HG03175 (cell line): Measurements from ENCODE around the gene SURF4.

Experiments used
- ATAC-seq: cut with Tn5 transposase; IDR thresholded peaks from one replicate; pipeline ENCODE4 v1.9.1; 2021; ENCODE audit warnings: mild to moderate bottlenecking, moderate library complexity; ENCODE audit not compliant: unreplicated experiment

SURF4 gene

DNA sequence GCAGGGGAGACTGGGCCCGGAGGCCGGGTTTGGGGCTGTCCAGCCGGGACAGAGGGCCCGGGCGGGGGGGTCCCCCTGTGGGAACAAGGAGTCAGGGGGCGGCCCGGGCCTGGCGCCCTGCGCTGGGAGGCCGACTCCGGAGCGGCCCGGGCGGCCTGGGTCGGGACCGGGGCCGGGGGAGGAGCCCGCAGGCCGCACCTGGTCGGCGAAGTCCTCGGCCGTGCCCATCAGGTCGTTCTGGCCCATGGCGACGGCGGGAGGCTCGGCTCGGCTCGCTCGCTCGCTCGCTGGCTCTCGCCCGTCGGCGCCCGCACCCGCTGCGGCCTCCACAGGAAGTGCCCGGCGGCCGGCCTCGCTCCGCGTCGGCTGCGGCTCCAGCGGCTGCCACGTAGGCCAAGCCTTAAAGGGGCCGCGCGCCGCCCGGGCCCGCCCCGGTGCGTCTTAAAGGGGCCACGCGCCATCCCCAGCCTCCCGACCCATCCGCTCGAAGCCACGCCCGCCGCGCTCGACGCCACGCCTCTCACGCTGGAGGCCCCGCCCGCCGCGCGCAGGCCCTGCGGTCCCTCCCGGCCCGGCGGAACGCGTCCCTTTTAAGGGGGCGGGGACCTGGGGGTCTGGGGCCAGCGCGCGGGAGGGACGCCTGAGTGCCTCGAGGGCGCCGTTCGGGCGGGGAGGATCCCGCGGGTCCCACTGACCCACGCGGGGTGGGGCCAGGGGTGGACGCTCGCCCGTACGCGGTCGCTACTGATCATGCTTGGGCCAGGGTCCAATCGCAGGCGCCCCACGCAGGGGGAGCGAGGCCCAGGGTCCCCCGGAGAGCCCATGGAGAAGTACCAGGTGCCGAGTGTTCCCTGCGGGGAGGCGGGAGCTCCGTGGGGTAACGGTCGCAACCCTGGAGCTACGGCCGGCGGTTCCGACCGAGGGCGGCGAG is at the start of gene SURF4, which contains the start of gene STKLD1:
SURF4 (minus strand) TSS at position 337 of the 931 bp plus-strand sequence; CDS start at position 246, 91 bp downstream.
STKLD1 (plus strand) TSS at position 643 of the 931 bp plus-strand sequence; CDS start at position 751, 108 bp downstream.
- peak; percentile 89 for ATAC-seq

DNA sequence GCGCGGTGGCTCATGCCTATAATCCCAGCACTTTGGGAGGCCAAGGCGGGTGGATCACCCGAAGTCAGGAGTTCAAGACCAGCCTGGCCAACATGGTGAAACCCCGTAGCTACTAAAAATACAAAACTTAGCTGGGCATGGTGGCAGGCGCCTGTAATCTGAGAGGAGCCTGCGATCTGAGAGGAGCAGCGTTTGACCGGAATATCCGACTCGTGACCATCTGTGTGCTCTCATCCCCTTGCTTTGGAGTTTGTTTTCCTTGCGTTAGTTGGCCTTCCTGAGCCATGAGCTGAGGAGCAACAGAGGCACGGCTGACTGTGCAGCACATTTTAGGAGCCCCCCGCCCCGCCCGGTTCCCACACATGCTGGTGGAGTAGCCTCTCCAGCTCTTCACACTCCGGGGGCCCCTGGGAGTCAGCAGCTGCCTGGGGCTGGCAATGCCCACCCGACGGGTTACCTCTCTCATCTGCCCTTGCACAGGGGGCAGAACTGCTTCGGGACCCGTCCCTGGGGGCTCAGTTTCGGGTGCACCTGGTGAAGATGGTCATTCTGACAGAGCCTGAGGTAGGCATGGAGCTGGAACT is 49.3 kb upstream of the SURF4 start:
- ATAC-seq, result no peak

DNA sequence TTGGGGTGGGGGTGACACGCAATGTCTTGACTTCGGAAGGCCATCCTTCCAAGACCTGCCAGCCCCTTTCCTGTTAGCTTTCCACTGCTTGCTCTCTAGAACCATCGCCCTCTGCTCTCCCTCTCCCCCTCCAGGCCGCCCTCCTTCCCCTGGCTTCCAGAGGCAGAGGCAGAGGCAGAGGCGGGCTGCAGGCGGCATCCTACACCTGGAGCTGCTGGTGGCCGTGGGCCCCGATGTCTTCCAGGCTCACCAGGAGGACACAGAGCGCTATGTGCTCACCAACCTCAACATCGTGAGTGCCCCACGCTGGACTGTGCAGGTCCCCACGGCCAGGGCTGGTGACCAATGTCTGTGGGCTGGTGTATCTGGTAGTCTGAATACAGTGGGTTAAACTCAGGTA is 48.3 kb upstream of the SURF4 start:
- ATAC-seq, result no peak

DNA sequence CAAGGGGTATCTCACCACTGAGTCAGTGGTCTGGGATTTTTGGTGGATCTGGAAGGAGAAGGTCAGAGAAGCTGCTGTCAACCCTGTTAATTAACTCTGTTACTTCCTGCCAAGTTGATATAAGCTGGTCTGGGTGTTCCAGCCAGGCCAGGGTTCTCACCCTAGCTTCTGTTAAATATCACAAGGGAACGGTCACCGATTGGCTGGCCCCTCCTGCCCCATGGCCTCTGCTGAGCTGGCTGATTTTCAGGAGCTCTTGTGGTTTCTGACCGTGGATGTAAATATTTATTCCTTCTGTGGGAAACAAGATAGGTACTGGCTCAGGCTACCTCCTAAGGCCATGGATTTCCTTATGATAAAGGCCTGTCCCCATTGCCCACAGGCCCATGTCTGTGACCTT is 47.4 kb upstream of the SURF4 start:
- ATAC-seq, result no peak

DNA sequence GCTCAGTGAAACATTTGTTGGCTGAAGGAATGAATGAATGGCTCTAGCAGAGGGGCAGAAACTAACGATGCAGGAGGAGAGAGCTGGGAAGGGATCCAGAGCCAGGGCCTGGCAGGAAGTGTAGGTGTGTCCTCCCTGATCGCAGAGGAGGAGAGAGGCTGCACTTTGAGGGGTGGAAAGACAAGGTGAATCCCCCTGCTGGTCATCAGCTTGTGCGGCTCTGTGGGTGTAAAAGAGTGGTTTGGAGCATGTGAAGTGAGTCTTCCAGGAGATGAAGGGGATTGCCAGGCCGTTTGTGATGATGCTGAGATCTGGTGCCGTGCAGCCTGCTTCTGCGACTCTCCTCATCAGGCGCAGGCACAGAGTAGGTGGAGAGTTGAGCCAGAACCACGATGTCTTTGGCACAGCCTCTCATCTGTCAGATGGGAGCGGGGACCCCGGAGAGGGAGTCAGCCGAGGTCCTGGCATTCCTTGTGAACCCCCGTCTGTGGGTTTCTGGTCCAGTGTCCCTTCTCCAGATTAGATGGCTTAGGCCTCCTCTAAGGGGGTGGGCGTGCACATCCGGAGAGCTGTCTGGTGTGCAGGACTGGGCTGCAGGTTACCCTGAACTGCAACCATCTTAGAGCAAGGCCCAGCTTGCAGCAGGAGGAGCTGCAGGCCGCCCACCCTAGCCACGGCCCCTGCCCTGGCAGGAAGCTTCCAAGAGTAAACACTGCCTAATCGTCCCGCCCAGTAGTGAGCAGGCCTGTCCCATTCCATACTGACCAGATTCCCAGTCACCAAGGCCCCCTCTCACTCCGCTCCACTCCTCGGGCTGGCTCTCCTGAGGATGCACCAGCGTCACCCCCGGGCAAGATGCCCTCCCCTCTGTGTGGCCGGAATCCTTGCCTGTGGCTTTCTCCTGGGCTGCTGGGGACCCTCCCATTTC is 46.0 kb upstream of the SURF4 start, which contains the start of gene ADAMTS13:
ADAMTS13 (plus strand) TSS at position 753 of the 928 bp plus-strand sequence; CDS start at position 830, 77 bp downstream.
- ATAC-seq, result no peak

DNA sequence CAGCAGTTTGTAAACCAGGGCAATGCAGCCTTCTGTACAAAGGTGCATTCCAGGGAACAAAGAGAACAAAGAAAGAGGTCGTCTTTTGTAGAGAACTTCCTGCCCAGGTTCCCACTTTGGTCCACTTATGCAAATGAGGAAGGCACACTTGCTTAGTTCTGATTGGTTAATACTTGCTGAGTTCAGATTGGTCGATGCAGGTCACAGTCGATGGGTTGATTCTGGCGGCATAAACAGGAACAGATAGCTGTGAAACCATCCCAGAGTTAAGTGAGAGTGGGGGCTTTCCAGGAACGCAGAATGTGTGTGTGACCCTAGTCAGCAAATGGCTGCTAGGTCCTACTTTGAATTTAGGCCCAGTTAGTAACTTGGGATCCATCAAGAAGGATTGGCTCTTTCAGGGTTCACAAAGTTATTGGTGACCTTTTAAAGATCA is 44.5 kb upstream of the SURF4 start:
- ATAC-seq, result no peak

DNA sequence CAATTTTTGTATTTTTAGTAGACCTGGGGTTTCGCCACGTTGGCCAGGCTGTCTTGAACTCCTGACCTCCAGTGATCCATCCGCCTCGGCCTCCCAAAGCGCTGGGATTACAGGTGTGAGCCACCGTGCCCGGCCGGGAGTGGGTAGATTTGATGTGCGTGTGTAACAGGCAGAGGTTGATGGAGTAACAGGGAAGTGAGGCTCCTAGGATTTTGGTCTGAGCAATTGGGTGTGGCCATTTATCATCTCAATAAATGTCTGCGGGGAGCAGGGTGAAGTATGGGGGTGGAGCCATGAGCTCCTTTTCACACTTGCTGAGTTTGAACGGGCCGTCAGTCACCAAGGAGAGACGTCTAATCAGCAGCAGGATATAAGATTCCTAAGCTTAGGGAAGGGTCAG is 43.1 kb upstream of the SURF4 start:
- ATAC-seq, result no peak

DNA sequence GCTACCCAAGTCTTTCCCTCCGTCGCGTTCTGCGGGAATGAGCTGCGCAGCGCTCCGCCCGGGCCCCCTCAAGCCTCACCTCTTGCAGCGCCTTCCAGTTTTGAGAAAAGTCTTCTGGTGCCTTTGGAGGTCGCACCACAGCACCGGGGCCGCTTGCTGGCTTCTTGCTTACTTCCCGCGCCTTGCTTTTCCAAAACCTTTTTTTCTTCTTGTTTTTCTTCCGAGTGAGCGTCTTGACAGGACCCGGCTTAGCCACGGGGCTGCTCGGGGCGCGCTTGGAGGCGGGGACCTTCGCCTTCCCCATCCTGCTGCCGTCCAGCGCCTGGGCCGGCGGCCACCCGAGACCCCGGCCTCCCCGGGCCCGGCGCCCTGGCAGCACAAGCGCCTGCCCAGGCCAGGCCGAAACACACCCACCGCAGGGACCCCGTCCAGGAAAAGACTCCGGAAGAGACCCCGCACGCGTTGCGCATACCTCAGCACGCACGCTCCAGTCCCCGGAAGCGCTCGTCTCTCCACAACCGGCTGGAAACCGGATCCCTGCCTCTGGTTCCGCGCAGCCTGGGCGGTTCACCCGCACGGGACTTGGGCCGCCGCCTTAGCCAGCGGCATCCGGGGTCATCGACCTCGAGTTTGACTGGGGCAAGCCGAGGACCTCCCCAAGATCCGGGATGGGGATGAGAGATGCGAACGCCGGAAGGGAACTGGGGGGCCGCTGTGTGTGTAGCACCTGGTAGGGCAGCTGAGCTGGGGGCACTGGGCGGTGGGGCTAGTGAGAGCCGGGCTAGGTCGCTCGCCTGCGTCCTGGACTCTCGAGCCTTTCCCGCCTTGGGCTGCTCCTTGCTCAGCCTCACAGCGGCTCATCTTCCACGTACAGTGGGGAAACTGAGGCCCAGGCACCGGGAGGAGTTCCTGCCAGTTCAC is 41.9 kb upstream of the SURF4 start, which contains the start of gene REXO4:
REXO4 (minus strand) TSS at position 470 of the 921 bp plus-strand sequence; CDS start at position 304, 166 bp downstream.
- peak; percentile 80 for ATAC-seq

DNA sequence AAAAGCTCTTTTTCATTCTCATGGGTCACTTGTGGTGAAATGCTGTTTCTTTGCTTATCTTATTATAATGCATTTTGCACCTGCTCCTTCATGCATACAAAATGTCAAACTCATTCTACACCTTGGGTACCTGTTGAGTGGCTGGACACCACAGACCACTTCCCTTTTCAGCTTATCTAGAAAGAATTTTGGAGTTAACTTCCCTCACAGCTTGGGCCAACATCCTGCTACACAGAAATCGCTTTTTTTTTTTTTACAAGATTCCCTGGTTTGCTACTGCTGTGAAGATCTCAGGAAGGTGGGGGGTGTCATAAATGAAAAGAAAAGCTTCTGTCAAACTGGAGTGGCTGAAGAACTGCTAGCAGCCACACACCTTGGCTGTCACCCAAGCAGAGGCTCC is 39.3 kb upstream of the SURF4 start:
- no peak for ATAC-seq

DNA sequence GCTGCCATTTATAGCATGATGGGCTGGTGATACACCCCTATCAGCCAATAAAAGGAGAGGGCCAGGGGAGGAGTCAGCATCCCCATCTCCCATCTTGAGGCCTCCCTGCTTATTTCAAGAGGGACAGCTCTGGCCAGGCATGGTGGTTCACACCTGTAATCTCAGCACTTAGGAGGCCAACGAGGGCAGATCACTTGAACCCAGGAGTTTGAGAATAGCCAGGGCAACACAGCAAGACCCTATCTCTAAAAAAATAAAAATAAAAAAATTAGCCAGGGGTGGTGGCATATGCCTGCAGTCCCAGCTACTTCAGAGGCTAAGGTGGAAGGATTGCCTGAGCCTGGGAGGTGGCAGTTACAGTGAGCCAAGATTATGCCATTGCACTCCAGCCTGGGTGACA is 32.2 kb upstream of the SURF4 start:
- no peak for ATAC-seq

DNA sequence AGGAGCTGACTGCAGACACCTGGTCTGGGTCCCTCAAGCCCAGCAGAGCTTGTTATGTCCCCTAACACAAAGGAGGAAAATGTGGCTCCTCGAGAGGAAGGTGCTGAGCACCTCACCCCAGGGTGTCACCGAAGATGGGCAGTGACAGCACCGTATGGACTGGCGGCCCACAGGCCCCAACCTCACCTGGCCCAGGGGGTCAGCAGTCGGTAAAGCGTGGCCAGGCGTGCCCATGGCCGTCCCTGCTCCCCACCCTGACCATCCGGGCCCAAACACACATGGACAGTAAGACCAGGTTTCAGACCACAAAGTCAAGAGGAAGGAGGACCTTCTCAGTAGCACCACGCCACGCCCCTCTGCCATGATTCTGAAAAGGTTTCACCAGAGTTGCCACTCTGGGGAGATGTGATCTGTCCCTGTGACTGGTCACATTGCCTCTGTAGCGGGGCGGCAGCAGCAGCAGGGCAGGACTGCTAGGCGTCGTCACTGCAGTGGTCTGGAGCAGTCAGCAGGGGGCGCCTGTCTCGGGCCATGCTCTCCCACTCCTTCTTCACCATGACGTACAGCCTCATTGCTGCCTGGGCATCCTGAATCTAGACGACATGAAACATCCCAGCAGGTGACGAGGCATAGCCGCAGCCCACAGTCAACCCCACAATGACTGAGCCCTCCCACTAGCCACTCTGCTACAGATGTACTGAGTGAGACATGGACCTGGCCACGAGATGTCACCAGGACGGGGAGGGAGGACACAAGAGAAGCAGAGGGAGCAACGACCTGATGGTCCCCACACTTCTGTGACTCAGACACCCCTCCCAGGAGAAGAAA is 30.8 kb upstream of the SURF4 start:
- peak; percentile 70 for ATAC-seq

DNA sequence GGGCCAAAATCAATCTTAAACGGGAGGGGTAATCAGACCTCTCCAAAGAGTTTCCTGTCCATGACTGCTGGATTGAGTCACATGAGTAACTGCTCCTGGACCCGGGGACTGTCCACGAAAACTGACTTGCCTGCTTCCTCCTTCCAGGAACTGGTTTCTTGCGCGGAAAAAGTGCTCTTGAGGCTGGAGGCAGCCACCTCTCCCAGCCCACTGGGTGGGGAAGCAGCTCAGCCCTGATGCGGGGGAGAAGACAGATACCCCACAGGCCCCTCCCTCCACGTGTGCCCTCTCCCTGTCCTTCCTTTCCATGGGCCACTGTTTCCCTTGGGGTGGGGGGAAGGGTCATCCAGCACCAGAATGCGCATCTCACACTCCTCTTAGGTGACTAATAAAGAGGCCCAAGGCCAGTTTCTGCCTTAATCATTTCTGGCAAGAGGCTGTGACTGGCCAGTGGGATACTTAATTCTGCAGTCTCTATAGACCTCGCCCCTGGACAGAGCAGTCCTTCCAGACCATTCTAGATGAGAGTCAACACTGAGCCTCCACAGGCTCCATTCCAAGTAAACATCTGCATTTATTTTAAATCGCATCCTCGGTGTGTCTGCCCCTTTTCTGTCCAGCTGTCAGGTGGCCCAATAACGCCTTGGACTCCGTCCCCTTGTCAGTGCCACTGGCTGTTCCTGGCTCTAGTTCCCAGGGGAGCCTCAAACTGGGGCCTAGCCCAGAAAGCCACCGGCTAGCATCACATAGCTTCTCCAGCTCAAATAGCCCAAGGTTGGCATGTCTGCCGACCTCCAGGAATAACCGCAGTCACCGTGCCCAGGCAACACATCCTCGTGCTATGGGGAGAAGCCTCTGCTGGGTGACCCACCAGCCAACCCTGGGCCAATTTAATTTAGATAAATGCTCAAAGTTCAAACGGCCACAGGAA is 29.9 kb upstream of the SURF4 start:
- ATAC-seq, result no peak

DNA sequence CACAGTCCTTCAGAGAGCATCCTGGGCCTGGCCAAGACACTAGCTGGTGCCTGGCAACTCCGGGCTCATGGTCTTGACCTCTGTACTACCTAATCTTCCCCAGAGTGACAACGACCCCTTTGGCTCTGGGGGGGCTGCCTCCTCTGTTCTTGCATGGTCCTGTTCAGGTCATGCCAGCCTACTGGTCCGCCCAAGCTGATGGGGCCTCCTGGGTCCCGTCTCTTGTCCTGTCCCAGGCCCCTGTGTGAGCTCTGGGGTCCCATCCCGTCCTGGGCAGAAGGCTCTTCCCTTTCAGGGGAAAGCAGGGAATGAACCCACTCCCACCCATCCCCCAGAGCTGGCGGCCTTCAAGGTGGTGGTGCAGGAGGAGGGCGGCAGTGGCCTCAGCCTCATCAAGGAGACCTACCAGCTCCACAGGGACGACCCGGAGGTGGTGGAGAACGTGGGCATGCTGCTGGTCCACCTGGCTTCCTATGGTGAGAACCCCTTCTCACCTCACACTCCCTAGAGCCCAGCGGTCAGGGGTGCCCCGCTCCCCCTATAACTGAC is 28.7 kb upstream of the SURF4 start:
- ATAC-seq, result no peak

DNA sequence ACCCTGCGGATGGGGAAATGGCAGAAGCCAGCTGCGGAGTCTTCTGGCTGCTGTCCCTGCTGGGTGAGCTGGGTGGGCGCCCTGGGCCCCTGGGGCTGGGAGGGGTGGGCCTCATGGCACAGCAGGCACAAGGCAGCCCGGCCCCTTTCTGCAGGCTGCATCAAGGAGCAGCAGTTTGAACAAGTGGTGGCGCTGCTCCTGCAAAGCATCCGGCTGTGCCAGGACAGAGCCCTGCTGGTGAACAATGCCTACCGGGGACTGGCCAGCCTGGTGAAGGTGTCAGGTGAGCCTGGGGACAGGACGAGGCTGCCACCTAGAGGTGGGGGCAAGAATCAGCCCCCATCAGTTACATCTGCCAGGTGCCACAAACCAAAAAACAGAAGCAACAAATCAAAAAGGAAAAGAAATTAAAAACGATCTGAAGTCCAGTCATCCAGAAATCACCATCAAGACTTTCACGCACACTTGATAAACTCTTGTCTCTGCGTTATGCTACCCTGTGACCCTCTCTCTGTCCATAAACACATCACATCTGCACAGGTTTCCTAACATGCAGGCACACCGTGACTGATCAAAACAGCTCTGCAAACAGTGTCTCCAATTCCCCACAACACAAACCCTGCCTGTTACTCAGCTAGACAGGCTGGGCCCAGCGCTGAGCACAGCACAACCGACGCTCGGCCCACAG is 28.1 kb upstream of the SURF4 start:
- ATAC-seq, result no peak

DNA sequence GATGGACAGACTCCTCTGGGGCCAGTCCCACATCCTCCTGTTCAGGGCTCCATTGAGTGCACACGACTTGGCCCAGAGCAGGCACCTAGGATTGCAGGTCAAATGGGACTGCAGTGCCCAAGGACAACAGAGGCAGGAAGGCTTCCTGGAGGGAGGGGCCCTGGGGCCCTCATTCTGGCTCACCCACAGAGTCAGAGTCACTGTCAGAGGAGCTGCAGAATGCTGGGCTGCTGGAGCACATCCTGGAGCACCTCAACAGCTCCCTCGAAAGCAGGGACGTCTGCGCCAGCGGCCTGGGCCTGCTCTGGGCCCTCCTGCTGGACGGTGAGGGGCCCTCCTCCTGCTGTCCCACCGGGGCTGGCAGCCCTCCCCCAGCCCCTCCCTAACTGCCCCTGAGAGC is 26.8 kb upstream of the SURF4 start:
- no peak for ATAC-seq

DNA sequence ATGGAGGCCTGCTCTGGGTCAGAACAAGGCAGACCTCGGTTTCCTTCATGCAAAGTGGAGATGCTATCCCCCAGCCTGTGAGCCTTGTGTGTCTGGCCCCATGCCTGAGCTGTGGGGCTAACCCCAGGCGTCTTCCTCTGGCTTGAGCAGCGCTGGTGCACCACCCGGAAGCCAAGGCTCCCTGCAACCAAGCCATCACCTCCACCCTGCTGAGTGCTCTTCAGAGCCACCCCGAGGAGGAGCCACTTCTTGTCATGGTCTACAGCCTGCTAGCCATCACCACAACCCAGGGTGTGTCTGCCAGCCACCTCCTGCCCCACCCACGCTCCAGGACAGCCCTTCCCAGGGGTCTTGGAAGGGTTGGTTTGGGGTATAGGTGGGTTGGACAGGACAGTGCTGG is 25.7 kb upstream of the SURF4 start:
- no peak for ATAC-seq

DNA sequence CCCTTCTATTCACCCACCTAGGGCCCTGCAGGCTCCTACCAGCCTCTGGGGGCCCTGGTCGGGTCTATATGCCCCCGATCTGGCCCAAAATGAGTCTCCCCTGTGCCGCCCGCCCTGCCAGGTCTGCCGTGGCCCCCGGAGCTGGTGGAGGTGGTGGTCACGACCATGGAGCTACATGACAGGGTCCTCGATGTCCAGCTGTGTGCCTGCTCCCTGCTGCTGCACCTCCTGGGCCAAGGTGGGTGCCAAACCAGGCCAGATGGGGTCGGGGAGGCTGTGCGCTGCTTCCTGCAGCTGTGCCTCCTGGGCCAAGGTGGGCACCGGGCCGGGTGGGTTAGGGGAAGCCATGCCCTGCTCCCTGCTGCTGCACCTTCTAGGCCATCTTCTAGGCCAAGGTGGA is 24.4 kb upstream of the SURF4 start:
- no peak for ATAC-seq
